ENCODE results near the gene YIF1A.

GRCh38 chr11:66331542-66332370 is 42.8 kb upstream of the YIF1A start:
- TF ChIP-seq, protein P1, sequence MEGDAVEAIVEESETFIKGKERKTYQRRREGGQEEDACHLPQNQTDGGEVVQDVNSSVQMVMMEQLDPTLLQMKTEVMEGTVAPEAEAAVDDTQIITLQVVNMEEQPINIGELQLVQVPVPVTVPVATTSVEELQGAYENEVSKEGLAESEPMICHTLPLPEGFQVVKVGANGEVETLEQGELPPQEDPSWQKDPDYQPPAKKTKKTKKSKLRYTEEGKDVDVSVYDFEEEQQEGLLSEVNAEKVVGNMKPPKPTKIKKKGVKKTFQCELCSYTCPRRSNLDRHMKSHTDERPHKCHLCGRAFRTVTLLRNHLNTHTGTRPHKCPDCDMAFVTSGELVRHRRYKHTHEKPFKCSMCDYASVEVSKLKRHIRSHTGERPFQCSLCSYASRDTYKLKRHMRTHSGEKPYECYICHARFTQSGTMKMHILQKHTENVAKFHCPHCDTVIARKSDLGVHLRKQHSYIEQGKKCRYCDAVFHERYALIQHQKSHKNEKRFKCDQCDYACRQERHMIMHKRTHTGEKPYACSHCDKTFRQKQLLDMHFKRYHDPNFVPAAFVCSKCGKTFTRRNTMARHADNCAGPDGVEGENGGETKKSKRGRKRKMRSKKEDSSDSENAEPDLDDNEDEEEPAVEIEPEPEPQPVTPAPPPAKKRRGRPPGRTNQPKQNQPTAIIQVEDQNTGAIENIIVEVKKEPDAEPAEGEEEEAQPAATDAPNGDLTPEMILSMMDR (tag by site-specific recombination; IDR thresholded peaks at IDR 0.05) = no peak
- TF ChIP-seq ZNF138 (tag by site-specific recombination; IDR thresholded peaks at IDR 0.05; ENCODE audit: borderline replicate concordance) (no peak), ZNF274 (IDR thresholded peaks at IDR 0.05; ENCODE audit: low read length) (no peak), ZNF274 (tag by site-specific recombination; IDR thresholded peaks at IDR 0.05; ENCODE audit: borderline replicate concordance) (no peak), PRDM1 (tag by site-specific recombination; IDR thresholded peaks at IDR 0.05) (no peak), KLF16 (tag by site-specific recombination; IDR thresholded peaks at IDR 0.05) (no peak), ZNF324 (tag by site-specific recombination; IDR thresholded peaks at IDR 0.05) (no peak), ZNF391 (tag by site-specific recombination; IDR thresholded peaks at IDR 0.05; ENCODE audit: borderline replicate concordance, low read depth) (no peak), ZNF132 (tag by site-specific recombination; IDR thresholded peaks at IDR 0.05; ENCODE audit: borderline replicate concordance) (no peak), REST (tag by site-specific recombination; IDR thresholded peaks at IDR 0.05) (no peak), ZNF76 (tag by site-specific recombination; IDR thresholded peaks at IDR 0.05; ENCODE audit: borderline replicate concordance, low read depth) (no peak), ZNF24 (tag by site-specific recombination; IDR thresholded peaks at IDR 0.05) (no peak), WT1 (tag by site-specific recombination; IDR thresholded peaks at IDR 0.05) (no peak)
- TF ChIP-seq, protein P2, sequence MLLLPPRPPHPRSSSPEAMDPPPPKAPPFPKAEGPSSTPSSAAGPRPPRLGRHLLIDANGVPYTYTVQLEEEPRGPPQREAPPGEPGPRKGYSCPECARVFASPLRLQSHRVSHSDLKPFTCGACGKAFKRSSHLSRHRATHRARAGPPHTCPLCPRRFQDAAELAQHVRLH (tag by site-specific recombination; IDR thresholded peaks at IDR 0.05) = no peak
- TF ChIP-seq, protein P3, sequence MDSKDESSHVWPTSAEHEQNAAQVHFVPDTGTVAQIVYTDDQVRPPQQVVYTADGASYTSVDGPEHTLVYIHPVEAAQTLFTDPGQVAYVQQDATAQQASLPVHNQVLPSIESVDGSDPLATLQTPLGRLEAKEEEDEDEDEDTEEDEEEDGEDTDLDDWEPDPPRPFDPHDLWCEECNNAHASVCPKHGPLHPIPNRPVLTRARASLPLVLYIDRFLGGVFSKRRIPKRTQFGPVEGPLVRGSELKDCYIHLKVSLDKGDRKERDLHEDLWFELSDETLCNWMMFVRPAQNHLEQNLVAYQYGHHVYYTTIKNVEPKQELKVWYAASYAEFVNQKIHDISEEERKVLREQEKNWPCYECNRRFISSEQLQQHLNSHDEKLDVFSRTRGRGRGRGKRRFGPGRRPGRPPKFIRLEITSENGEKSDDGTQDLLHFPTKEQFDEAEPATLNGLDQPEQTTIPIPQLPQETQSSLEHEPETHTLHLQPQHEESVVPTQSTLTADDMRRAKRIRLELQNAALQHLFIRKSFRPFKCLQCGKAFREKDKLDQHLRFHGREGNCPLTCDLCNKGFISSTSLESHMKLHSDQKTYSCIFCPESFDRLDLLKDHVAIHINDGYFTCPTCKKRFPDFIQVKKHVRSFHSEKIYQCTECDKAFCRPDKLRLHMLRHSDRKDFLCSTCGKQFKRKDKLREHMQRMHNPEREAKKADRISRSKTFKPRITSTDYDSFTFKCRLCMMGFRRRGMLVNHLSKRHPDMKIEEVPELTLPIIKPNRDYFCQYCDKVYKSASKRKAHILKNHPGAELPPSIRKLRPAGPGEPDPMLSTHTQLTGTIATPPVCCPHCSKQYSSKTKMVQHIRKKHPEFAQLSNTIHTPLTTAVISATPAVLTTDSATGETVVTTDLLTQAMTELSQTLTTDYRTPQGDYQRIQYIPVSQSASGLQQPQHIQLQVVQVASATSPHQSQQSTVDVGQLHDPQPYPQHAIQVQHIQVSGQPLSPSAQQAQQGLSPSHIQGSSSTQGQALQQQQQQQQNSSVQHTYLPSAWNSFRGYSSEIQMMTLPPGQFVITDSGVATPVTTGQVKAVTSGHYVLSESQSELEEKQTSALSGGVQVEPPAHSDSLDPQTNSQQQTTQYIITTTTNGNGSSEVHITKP (tag by site-specific recombination; IDR thresholded peaks at IDR 0.05) = no peak

Measured in HEK293 (cell line).